Urinary bladder (tissue), 4 donors: ENCODE measurements around the gene SPOCK3. TPM values are rescaled to one million over a fixed set of nuclear protein-coding genes. Genes with fewer than 3 reads are reported as not detected.
A peak's percentile ranks its signal among the peaks of the same experiment; 100 is the strongest.

Source experiments
- DNase-seq: peaks from one replicate; pipeline ENCODE4 v3.0.0-alpha.2; 2015; ENCODE audit errors: extremely low spot score
- H3K27ac ChIP-seq: one replicate; pipeline ENCODE4 v1.5.1; 2013; ENCODE audit warnings: low read depth, mild to moderate bottlenecking, moderate library complexity
- H3K36me3 ChIP-seq: one replicate; pipeline ENCODE4 v1.6.1; 2013; ENCODE audit warnings: mild to moderate bottlenecking, moderate library complexity; ENCODE audit not compliant: insufficient read depth
- H3K4me1 ChIP-seq: one replicate; pipeline ENCODE4 v1.6.1; 2013; ENCODE audit warnings: mild to moderate bottlenecking, moderate library complexity; ENCODE audit not compliant: insufficient read depth
- H3K4me3 ChIP-seq: one replicate; pipeline ENCODE4 v1.5.1; 2013; ENCODE audit warnings: low read depth, low read length
- WGBS: extraction: QIAGEN DNeasy Blood & Tissue Kit; methylation state at CpG from one replicate; pipeline ENCODE4 v1.1.7; 2013; 5-methylcytosine and 5-hydroxymethylcytosine counted together
- polyA plus RNA-seq: library from polyadenylated mRNA; stranded (reverse); fragments of 200-250 nt; gene quantifications from one replicate; pipeline ENCODE4 v1.2.3, GENCODE V29; 2013
- total RNA-seq: library from RNA; depleted of rRNA; stranded (reverse); fragments of >200 nt; gene quantifications from one replicate; pipeline ENCODE4 v1.2.3, GENCODE V29; 2014
- donor health status: healthy with polysubstance abuse.
- donor health status: healthy.

SPOCK3 gene
- total and polyA plus RNA-seq, 2 donors: 2.9 to 12.1 TPM

- 91% methylated on average over 2 of the region's 2 CpGs for WGBS
- DNase-seq: no peak
Measured at GRCh38 chr4:167136270-167136669, 98.0 kb downstream of the SPOCK3 start.

GRCh38 chr4:167129146-167129545 is 105.1 kb downstream of the SPOCK3 start:
- no peaks in the 10 kb centered on the region for H3K4me1 ChIP-seq
- WGBS: 66% methylated on average over 1 of the region's 1 CpG
- H3K27ac ChIP-seq: no peak overlapping the region
- H3K36me3 ChIP-seq: no peaks in the 10 kb centered on the region
- no peak for DNase-seq
- H3K4me3 ChIP-seq: no peak overlapping the region

More at GRCh38 chr4:167136270-167136669, 98.0 kb downstream of the SPOCK3 start:
- Histone ChIP-seq H3K4me3 (no peak overlapping the region), H3K36me3 (no peaks in the 10 kb centered on the region), H3K4me1 (no peaks in the 10 kb centered on the region), H3K27ac (no peak overlapping the region)

- Histone ChIP-seq H3K27ac (no peak overlapping the region), H3K36me3 (no peaks in the 10 kb centered on the region), H3K4me3 (no peak overlapping the region), H3K4me1 (no peaks in the 10 kb centered on the region)
- 71% methylated on average over 2 of the region's 2 CpGs for WGBS
- DNase-seq: no peak
Measured at GRCh38 chr4:167119392-167119791, 114.9 kb downstream of the SPOCK3 start.

- Histone ChIP-seq H3K27ac (no peak overlapping the region), H3K36me3 (no peaks in the 10 kb centered on the region), H3K4me1 (no peaks in the 10 kb centered on the region), H3K4me3 (no peak overlapping the region)
- WGBS: 85% methylated on average over 4 of the region's 4 CpGs
- DNase-seq: no peak
Measured at GRCh38 chr4:167117273-167117672, 117.0 kb downstream of the SPOCK3 start.

GRCh38 chr4:167114416-167114971 is 119.8 kb downstream of the SPOCK3 start:
- 38% methylated on average over 4 of the region's 4 CpGs for WGBS
- no peak overlapping the region for H3K27ac ChIP-seq
- DNase-seq: no peak

GRCh38 chr4:167111622-167112021 is 122.7 kb downstream of the SPOCK3 start:
- Histone ChIP-seq H3K4me1 (no peaks in the 10 kb centered on the region), H3K36me3 (no peaks in the 10 kb centered on the region), H3K27ac (no peak overlapping the region), H3K4me3 (no peak overlapping the region)
- DNase-seq: no peak
- 92% methylated on average over 1 of the region's 1 CpG for WGBS

More at GRCh38 chr4:167114416-167114971, 119.8 kb downstream of the SPOCK3 start:
- Histone ChIP-seq H3K4me3 (no peak overlapping the region), H3K36me3 (no peaks in the 10 kb centered on the region), H3K4me1 (no peaks in the 10 kb centered on the region)

DNA sequence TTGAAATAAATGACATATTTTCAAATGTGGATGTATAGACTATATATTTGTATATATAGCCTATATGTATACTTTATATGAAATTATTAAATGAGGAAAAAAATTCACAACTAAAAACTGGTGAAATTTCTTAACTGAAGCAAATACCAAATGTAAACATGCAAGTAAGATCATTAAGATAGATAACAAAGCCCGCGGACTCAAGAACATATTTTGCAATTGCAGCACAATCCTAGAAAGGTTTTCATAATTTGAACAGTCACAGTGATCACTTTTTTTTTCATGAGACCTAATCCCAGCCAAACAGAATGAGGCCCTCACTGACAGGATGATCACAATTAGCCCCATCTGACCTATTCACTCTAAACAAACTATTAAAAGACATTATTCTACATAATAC is 123.2 kb downstream of the SPOCK3 start:
- no peak for DNase-seq
- H3K4me3 ChIP-seq: no peak overlapping the region
- no peak overlapping the region for H3K27ac ChIP-seq
- H3K36me3 ChIP-seq: no peaks in the 10 kb centered on the region
- no peaks in the 10 kb centered on the region for H3K4me1 ChIP-seq
- WGBS: 78% methylated on average over 2 of the region's 2 CpGs

DNA sequence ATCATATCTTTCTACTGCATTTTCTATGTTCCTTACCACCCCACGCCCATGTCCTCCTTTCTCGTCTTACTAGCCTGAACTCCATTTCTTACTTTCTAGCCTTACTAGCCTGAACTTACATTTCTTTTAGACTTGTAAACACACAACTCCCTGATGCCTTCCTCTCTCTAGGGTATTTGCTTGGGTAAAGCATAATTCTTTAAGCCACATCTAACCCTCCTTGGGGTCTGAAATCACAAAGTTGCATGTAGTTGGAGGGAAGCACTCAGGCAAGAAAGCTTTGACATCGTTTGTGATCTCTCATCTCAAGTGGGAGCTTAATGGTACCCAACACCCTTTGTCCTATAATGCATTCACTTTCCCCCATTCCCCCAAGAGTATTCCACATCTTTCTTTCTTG is 124.4 kb downstream of the SPOCK3 start:
- Histone ChIP-seq H3K4me1 (no peaks in the 10 kb centered on the region), H3K4me3 (no peak overlapping the region), H3K36me3 (no peaks in the 10 kb centered on the region), H3K27ac (peak overlapping the region; percentile 23)
- WGBS: 88% methylated on average over 3 of the region's 3 CpGs
- DNase-seq: no peak

- no peak overlapping the region for H3K27ac ChIP-seq
- H3K36me3 ChIP-seq: no peaks in the 10 kb centered on the region
- H3K4me3 ChIP-seq: no peak overlapping the region
- no peaks in the 10 kb centered on the region for H3K4me1 ChIP-seq
- DNase-seq: no peak
Measured at GRCh38 chr4:167105857-167106256, 128.4 kb downstream of the SPOCK3 start.

GRCh38 chr4:167102475-167102874 is 131.8 kb downstream of the SPOCK3 start:
- DNase-seq: no peak
- Histone ChIP-seq H3K36me3 (no peaks in the 10 kb centered on the region), H3K27ac (no peak overlapping the region), H3K4me3 (no peak overlapping the region), H3K4me1 (no peaks in the 10 kb centered on the region)
- 86% methylated on average over 5 of the region's 5 CpGs for WGBS

DNA sequence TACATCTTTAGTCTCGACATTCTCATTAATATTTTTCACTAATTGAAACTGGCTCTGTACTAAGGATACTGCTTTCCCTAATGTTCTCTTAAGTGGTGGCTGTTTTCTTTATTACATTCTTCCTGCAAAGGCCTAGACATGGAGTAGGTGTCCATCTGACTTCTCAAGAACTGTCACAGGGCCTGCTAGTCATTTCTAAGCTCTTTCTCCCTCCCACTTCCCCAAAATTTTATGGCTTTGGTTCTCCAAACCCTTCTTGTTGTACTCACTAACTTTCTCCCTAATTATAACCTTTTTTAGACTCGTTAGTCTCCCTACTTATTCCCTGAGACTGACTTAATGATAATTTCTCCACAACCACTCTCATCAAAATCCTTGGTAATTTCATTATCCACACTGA is 133.3 kb downstream of the SPOCK3 start:
- WGBS: 91% methylated on average over 2 of the region's 2 CpGs
- no peak overlapping the region for H3K4me3 ChIP-seq
- no peaks in the 10 kb centered on the region for H3K36me3 ChIP-seq
- H3K4me1 ChIP-seq: no peaks in the 10 kb centered on the region
- no peak overlapping the region for H3K27ac ChIP-seq
- DNase-seq: no peak

DNA sequence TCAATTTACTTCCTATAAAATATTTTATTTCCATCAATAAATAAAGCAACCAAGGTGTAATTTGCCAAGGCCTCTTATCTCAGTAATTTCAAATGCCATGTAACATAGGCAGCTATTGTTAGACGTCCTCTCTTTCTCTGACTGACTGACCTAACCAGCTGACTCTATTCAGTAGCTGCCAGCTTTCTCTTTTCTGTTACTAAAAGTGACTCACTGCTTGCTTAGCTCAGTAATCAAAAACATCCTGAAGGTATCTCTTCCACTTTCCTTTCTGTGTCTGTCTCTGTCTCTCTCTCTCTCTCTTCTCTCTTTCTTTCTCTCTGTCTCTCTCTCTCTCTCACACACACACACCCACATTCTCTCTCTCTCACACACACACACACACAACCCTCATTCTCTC is 134.2 kb downstream of the SPOCK3 start:
- Histone ChIP-seq H3K36me3 (no peaks in the 10 kb centered on the region), H3K4me1 (no peaks in the 10 kb centered on the region), H3K27ac (no peak overlapping the region), H3K4me3 (no peak overlapping the region)
- 22% methylated on average over 1 of the region's 1 CpG for WGBS
- DNase-seq: no peak

DNA sequence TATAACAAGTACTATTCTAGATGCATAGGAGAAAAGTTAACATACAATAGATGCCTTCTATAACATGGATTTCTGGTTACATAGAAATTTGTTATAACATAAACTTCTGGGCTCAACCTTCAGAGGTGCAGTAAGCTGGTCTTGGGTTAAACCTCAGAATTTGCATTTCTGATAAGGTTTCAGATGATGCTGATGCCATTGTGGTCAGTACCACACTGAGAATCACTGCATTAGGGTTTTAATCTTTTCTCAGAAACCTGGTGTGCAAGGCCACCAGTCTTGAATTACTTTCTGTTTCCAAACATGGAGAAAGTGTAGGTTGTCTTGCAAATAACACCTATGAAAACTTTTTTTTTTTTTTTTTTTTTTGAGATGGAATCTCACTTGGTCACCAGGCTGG is 146.2 kb downstream of the SPOCK3 start:
- Histone ChIP-seq H3K4me3 (no peak overlapping the region), H3K4me1 (no peaks in the 10 kb centered on the region)

DNA sequence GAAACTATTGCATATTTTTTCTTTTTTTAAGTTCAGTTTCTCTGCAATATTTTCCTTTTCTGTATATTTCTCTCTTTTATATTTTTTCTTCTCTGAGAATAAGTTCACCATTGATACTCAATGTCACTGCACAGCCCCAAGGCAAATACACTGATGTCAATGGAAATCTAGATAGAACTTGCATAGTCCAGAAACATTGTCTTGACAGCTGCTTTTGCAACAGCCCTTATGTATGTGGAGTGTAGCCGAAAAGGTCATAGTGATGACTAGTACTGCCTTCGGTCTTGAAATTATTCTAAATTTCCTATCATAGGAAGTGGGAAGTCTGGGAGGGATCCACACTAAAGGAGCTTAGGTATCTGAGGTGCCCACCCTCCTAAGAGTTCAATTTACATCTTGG is 150.0 kb downstream of the SPOCK3 start:
- no peak overlapping the region for H3K4me3 ChIP-seq
- H3K27ac ChIP-seq: no peak overlapping the region
- H3K4me1 ChIP-seq: no peaks in the 10 kb centered on the region
- DNase-seq: no peak
- H3K36me3 ChIP-seq: no peaks in the 10 kb centered on the region
- WGBS: 88% methylated on average over 2 of the region's 2 CpGs

More for the DNA sequence above, 146.2 kb downstream of the SPOCK3 start:
- no peak for DNase-seq
- Histone ChIP-seq H3K36me3 (no peaks in the 10 kb centered on the region), H3K27ac (no peak overlapping the region)

DNA sequence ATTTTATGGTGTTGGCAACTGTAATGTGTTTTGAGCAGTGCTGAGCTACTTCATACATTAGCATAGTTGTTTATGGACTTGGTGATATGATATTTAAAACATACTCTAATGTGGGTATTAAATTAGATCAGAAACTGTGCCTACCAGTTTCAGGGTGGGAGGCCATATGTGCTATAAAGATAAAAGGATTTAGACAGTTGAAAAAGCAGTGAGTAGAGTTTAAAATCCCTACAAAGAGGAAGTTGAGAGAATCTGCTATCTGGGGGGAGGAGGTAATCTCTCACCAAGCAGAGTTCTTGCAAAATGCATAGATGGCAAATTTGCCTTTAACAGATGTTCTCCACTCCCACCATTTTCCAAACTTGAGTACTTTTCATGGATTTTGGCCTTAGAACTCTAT is 154.5 kb downstream of the SPOCK3 start:
- H3K27ac ChIP-seq: no peak overlapping the region
- DNase-seq: no peak
- H3K4me3 ChIP-seq: no peak overlapping the region
- H3K4me1 ChIP-seq: no peaks in the 10 kb centered on the region
- H3K36me3 ChIP-seq: no peaks in the 10 kb centered on the region
